ENCODE measurements around the gene PRKCB. TPM values are rescaled to one million over a fixed set of nuclear protein-coding genes. Genes with fewer than 3 reads are reported as not detected.

PRKCB gene
- total and polyA plus RNA-seq, 2 experiments from 2014 or later = 3.7 to 16.4 TPM

- H3K4me1 ChIP-seq (ENCODE audit: insufficient read depth) = 0 out of 2 replicates have a peak, but pooled peaks cover 6% of the 10 kb centered on the region
- no peaks in the 10 kb centered on the region for H3K36me3 Mint-ChIP-seq (ENCODE audit: low read depth)
- H3K4me3 Mint-ChIP-seq = no peak overlapping the region
- DNase-seq (ENCODE audit: low spot score) (no peak), ATAC-seq (no peak)
- TF ChIP-seq CTCF (conservative IDR thresholded peaks at IDR 0.05; ENCODE audit: low read depth in 2 of 2) (no peak), ZNF114 (CRISPR knock-in tag; IDR thresholded peaks at IDR 0.05) (no peak), EZH2phosphoT487 (IDR thresholded peaks at IDR 0.05; ENCODE audit: unreplicated experiment) (no peak), JUNB (IDR thresholded peaks at IDR 0.05; ENCODE audit: unreplicated experiment) (no peak), ETS1 (IDR thresholded peaks at IDR 0.05) (no peak), STAT1 (IDR thresholded peaks at IDR 0.05; ENCODE audit: unreplicated experiment) (no peak), REST (IDR thresholded peaks at IDR 0.05; ENCODE audit: unreplicated experiment) (no peak), EZH2 (IDR thresholded peaks at IDR 0.05; ENCODE audit: low read depth, unreplicated experiment) (no peak), POLR2AphosphoS5 (IDR thresholded peaks at IDR 0.05; ENCODE audit: low read depth) (no peak), NANOG (IDR thresholded peaks at IDR 0.05; ENCODE audit: borderline replicate concordance) (no peak), ZNF331 (CRISPR knock-in tag; IDR thresholded peaks at IDR 0.05; ENCODE audit: low read depth) (no peak), CREB1 (CRISPR knock-in tag; IDR thresholded peaks at IDR 0.05; ENCODE audit: low read depth) (no peak)
- TF ChIP-seq, protein P1, sequence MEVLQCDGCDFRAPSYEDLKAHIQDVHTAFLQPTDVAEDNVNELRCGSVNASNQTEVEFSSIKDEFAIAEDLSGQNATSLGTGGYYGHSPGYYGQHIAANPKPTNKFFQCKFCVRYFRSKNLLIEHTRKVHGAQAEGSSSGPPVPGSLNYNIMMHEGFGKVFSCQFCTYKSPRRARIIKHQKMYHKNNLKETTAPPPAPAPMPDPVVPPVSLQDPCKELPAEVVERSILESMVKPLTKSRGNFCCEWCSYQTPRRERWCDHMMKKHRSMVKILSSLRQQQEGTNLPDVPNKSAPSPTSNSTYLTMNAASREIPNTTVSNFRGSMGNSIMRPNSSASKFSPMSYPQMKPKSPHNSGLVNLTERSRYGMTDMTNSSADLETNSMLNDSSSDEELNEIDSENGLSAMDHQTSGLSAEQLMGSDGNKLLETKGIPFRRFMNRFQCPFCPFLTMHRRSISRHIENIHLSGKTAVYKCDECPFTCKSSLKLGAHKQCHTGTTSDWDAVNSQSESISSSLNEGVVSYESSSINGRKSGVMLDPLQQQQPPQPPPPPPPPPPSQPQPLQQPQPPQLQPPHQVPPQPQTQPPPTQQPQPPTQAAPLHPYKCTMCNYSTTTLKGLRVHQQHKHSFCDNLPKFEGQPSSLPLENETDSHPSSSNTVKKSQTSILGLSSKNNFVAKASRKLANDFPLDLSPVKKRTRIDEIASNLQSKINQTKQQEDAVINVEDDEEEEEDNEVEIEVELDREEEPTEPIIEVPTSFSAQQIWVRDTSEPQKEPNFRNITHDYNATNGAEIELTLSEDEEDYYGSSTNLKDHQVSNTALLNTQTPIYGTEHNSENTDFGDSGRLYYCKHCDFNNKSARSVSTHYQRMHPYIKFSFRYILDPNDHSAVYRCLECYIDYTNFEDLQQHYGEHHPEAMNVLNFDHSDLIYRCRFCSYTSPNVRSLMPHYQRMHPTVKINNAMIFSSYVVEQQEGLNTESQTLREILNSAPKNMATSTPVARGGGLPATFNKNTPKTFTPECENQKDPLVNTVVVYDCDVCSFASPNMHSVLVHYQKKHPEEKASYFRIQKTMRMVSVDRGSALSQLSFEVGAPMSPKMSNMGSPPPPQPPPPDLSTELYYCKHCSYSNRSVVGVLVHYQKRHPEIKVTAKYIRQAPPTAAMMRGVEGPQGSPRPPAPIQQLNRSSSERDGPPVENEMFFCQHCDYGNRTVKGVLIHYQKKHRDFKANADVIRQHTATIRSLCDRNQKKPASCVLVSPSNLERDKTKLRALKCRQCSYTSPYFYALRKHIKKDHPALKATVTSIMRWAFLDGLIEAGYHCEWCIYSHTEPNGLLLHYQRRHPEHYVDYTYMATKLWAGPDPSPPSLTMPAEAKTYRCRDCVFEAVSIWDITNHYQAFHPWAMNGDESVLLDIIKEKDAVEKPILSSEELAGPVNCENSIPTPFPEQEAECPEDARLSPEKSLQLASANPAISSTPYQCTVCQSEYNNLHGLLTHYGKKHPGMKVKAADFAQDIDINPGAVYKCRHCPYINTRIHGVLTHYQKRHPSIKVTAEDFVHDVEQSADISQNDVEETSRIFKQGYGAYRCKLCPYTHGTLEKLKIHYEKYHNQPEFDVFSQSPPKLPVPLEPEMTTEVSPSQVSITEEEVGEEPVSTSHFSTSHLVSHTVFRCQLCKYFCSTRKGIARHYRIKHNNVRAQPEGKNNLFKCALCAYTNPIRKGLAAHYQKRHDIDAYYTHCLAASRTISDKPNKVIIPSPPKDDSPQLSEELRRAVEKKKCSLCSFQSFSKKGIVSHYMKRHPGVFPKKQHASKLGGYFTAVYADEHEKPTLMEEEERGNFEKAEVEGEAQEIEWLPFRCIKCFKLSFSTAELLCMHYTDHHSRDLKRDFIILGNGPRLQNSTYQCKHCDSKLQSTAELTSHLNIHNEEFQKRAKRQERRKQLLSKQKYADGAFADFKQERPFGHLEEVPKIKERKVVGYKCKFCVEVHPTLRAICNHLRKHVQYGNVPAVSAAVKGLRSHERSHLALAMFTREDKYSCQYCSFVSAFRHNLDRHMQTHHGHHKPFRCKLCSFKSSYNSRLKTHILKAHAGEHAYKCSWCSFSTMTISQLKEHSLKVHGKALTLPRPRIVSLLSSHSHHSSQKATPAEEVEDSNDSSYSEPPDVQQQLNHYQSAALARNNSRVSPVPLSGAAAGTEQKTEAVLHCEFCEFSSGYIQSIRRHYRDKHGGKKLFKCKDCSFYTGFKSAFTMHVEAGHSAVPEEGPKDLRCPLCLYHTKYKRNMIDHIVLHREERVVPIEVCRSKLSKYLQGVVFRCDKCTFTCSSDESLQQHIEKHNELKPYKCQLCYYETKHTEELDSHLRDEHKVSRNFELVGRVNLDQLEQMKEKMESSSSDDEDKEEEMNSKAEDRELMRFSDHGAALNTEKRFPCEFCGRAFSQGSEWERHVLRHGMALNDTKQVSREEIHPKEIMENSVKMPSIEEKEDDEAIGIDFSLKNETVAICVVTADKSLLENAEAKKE (CRISPR knock-in tag; IDR thresholded peaks at IDR 0.05) = no peak
- H3K27me3 ChIP-seq (ENCODE audit: insufficient read depth) = peaks cover 20% of the 10 kb centered on the region
- no peaks in the 10 kb centered on the region for H3K36me3 ChIP-seq (ENCODE audit: insufficient read depth)
- H3F3A ChIP-seq (replicated peaks; ENCODE audit: low read depth) = no peaks in the 10 kb centered on the region
- H4K20me1 ChIP-seq (replicated peaks; ENCODE audit: insufficient read depth) = peaks cover 7% of the 10 kb centered on the region
- no peaks in the 10 kb centered on the region for H3K79me2 ChIP-seq (replicated peaks; ENCODE audit: insufficient read depth)
- H2AFZ ChIP-seq = no peak overlapping the region
- H3K9me3 Mint-ChIP-seq = no peaks in the 10 kb centered on the region
- H3K9me2 ChIP-seq (ENCODE audit: insufficient read depth) = no peaks in the 10 kb centered on the region
- H3K27ac Mint-ChIP-seq = no peak overlapping the region
- peaks cover 19% of the 10 kb centered on the region for H3K27me3 Mint-ChIP-seq (ENCODE audit: insufficient read depth, low read depth, poor library complexity)
- H3K4me3 ChIP-seq = no peak overlapping the region
- H3K4me2 ChIP-seq = no peak overlapping the region
- peaks cover 11% of the 10 kb centered on the region; the same call in 2 of the 3 replicates for H3K4me1 Mint-ChIP-seq
- H3K27ac ChIP-seq (ENCODE audit: low read depth) = no peak overlapping the region
Measured at GRCh38 chr16:23871924-23872323, 36.1 kb downstream of the PRKCB start.
